HCT116 (cell line): ENCODE results near the gene HASPIN. TPM values are rescaled to one million over a fixed set of nuclear protein-coding genes. Genes with fewer than 3 reads are reported as not detected.

Source experiments
- ATAC-seq: fragments of 200-7000 bp; cut with Tn5 transposase; 2 replicates; pipeline ENCODE4 v1.9.1; 2020; ENCODE audit warnings: mild to moderate bottlenecking, moderate library complexity
- BruUV-seq: library from RNA; stranded (reverse); fragments of 400-500 nt; replicated peaks from 2 replicates; lab custom pipeline; 2021; lab: Mats Ljungman, UMichigan
- CTCF ChIA-PET: fragments of 300-600 bp; sonication (Branson Sonifier 250); formaldehyde crosslinking; loops from one replicate; lab custom pipeline; 2021; ENCODE audit warnings: antibody characterized with exemption; lab: Charles Lee
- POLR2A ChIA-PET: fragments of 300-600, 350-600 bp; sonication (Branson Sonifier 250); formaldehyde crosslinking; loops from one replicate; lab custom pipeline; 2021; ENCODE audit warnings: antibody characterized with exemption; lab: Charles Lee
- RAD21 ChIA-PET, 2 experiments: fragments of 300-600 bp; sonication (Branson Sonifier 250); formaldehyde crosslinking; loops; one replicate each; lab custom pipeline; 2023; ENCODE audit warnings: low total read pairs in 2 of 2; ENCODE audit not compliant: uncharacterized antibody in 2 of 2, unreplicated experiment in 2 of 2, low non-redundant PET in 1 of 2; lab: Charles Lee
- DNase-seq: peaks from one replicate; pipeline ENCODE4 v3.0.0-alpha.2; 2010; ENCODE audit warnings: low read depth, low spot score
- H2AFZ ChIP-seq: fragments of 200-600 bp; shearing (Covaris generic), sonication (generic); 2 replicates; pipeline ENCODE4 v1.6.1; 2017; ENCODE audit warnings: low read depth, mixed run types, mixed read lengths, antibody characterized with exemption, low read length; ENCODE audit not compliant: poor library complexity, severe bottlenecking
- H3K27ac ChIP-seq: 2 replicates; pipeline ENCODE4 v1.5.1; 2012; ENCODE audit warnings: low read depth, low read length
- H3K27me3 ChIP-seq: fragments of 200-600 bp; sonication (generic); 2 replicates; pipeline ENCODE4 v1.6.1; 2016; ENCODE audit warnings: mixed run types, low read length, mixed read lengths; ENCODE audit not compliant: insufficient read depth
- H3K36me3 ChIP-seq, 2 experiments: fragments of 200-500 bp in 1 of 2; fragments of 200-600 bp in 1 of 2; sonication (Bioruptor generic) in 1 of 2; sonication (generic) in 1 of 2; 2 replicates each; pipeline versions ENCODE4 v1.5.1 to v1.6.1; 2014 to 2016; ENCODE audit warnings: low read length in 2 of 2, inconsistent platforms in 1 of 2, mixed read lengths in 1 of 2, mixed run types in 1 of 2; ENCODE audit not compliant: insufficient read depth in 2 of 2, control insufficient read depth in 1 of 2
- H3K4me1 ChIP-seq, 2 experiments: fragments of 200-600 bp in 1 of 2; sonication (generic) in 1 of 2; 2 replicates each; pipeline versions ENCODE4 v1.5.1 to v1.6.1; 2012 to 2017; ENCODE audit warnings: low read length in 2 of 2, inconsistent platforms in 1 of 2, mild to moderate bottlenecking in 1 of 2, mixed read lengths in 1 of 2, mixed run types in 1 of 2, moderate library complexity in 1 of 2; ENCODE audit not compliant: insufficient read depth in 2 of 2, control insufficient read depth in 1 of 2
- H3K4me2 ChIP-seq: fragments of 200-600 bp; sonication (generic); 2 replicates; pipeline ENCODE4 v1.6.1; 2017; ENCODE audit warnings: mixed run types, low read length, mixed read lengths
- H3K4me3 ChIP-seq, 2 experiments: fragments of 200-600 bp in 1 of 2; sonication (generic) in 1 of 2; replicated peaks in 1 of 2; 2 replicates each; pipeline ENCODE4 v1.5.1; 2011 to 2016; ENCODE audit warnings: low read length in 2 of 2, control low read depth in 1 of 2, low read depth in 1 of 2, mild to moderate bottlenecking in 1 of 2, mixed read lengths in 1 of 2, mixed run types in 1 of 2
- H3K79me2 ChIP-seq: fragments of 200-600 bp; sonication (generic); 2 replicates; pipeline ENCODE4 v1.6.1; 2017; ENCODE audit warnings: mild to moderate bottlenecking, mixed run types, low read length, moderate library complexity, mixed read lengths; ENCODE audit not compliant: insufficient read depth
- H3K9ac ChIP-seq: fragments of 200-600 bp; sonication (generic); 2 replicates; pipeline ENCODE4 v1.6.1; 2016; ENCODE audit warnings: low read length, mixed read lengths
- H3K9me2 ChIP-seq: fragments of 200-600 bp; sonication (generic), shearing (Covaris generic); 2 replicates; pipeline ENCODE4 v1.6.1; 2017; ENCODE audit warnings: mixed run types, mild to moderate bottlenecking, moderate library complexity; ENCODE audit not compliant: insufficient read depth
- H3K9me3 ChIP-seq, 2 experiments: fragments of 200-500 bp in 1 of 2; fragments of 200-600 bp in 1 of 2; sonication (Bioruptor generic) in 1 of 2; sonication (generic) in 1 of 2; 2 replicates each; pipeline ENCODE4 v1.6.1; 2014 to 2017; ENCODE audit warnings: low read length in 2 of 2, mixed read lengths in 2 of 2, inconsistent platforms in 1 of 2, low read depth in 1 of 2, mild to moderate bottlenecking in 1 of 2, mixed run types in 1 of 2, moderate library complexity in 1 of 2; ENCODE audit not compliant: control insufficient read depth in 1 of 2, insufficient read depth in 1 of 2
- H4K20me1 ChIP-seq: fragments of 200-600 bp; sonication (generic), shearing (Covaris generic); 2 replicates; pipeline ENCODE4 v1.6.1; 2017; ENCODE audit warnings: mixed run types, mild to moderate bottlenecking, moderate library complexity; ENCODE audit not compliant: insufficient read depth
- CBX3 ChIP-seq: IDR thresholded peaks from 2 replicates; pipeline ENCODE4 v1.6.1; 2012; ENCODE audit warnings: low read depth
- CEBPB ChIP-seq: IDR thresholded peaks from 2 replicates; pipeline ENCODE4 v1.6.1; 2012; ENCODE audit warnings: low read depth
- EGR1 ChIP-seq: IDR thresholded peaks from 2 replicates; pipeline ENCODE4 v1.6.1; 2012; ENCODE audit warnings: low read depth
- FOSL1 ChIP-seq: IDR thresholded peaks from 2 replicates; pipeline ENCODE4 v1.6.1; 2012; ENCODE audit warnings: low read depth
- JUND ChIP-seq: IDR thresholded peaks from 2 replicates; pipeline ENCODE4 v1.6.1; 2012
- POLR2AphosphoS5 ChIP-seq: IDR thresholded peaks from 2 replicates; pipeline ENCODE4 v1.6.1; 2011; ENCODE audit warnings: mild to moderate bottlenecking, low read depth, low read length, moderate library complexity
- SP1 ChIP-seq: IDR thresholded peaks from 2 replicates; pipeline ENCODE4 v1.6.1; 2012; ENCODE audit warnings: low read depth
- TCF7L2 ChIP-seq: IDR thresholded peaks from 2 replicates; pipeline ENCODE4 v1.7.0; 2011; ENCODE audit warnings: borderline replicate concordance, inconsistent platforms; ENCODE audit not compliant: insufficient read depth, insufficient read length; ENCODE audit errors: extremely low read depth
- ZFX ChIP-seq: fragments of 450-650 bp; IDR thresholded peaks from 2 replicates; pipeline ENCODE4 v1.6.1; 2017
- intact Hi-C: fragments of 100-400 bp; cut with micrococcal nuclease; formaldehyde crosslinking; loops from 2 replicates; pipeline ENCODE4 v1.10.0; 2022
- total RNA-seq: library from RNA; stranded (reverse); gene quantifications from one replicate; pipeline ENCODE4 v1.2.1, GENCODE V29; 2021; ENCODE audit not compliant: unreplicated experiment
- TF ChIP-seq, protein P1 (sequence below): IDR thresholded peaks from 2 replicates; pipeline ENCODE4 v1.6.1; 2011; ENCODE audit warnings: mild to moderate bottlenecking, low read length, moderate library complexity; ENCODE audit not compliant: insufficient replicate concordance; ENCODE audit errors: extremely low read depth

HASPIN gene
- total RNA-seq, 1 experiment from 2014 or later: 19.6 TPM

DNA sequence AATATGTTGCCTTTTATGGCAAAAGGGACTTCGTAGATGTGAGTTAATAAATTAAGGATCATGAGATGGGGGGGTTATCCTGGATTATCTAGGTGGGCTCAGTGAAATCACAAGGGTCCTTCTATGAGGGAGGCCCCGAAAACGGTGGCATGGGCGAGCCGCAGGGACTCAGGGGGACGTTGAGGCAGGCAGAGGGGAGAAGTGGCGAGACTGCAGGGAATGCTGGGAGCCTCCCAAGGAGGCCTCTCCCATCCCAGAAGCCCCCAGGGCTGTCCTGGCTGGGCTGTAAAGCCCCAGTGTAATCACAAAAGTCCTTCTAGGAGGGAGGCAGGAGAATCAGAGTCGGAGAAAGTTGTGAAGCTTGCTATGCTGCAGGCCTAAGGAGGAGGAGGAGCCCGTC lies 42.3 kb downstream of the HASPIN start:
- DNase-seq (no peak), ATAC-seq (no peak)
- Histone ChIP-seq H3K27me3 (no peaks in the 10 kb centered on the region), H3K9me2 (no peaks in the 10 kb centered on the region), H3K36me3 (no peaks in the 10 kb centered on the region), H2AFZ (peak overlapping the region; percentile 68), H3K27ac (no peak overlapping the region), H3K9ac (peak overlapping the region; percentile 8; the same call in 1 of the 2 replicates), H3K79me2 (no peaks in the 10 kb centered on the region), H4K20me1 (no peaks in the 10 kb centered on the region), H3K9me3 (no peaks in the 10 kb centered on the region), H3K4me2 (peak overlapping the region; percentile 66), H3K4me1 (peaks cover 0 to 17% of the 10 kb centered on the region in 2 experiments; a peak in 2 of 4 replicates), H3K4me3 (0 out of 4 replicates have a peak overlapping the region, but pooled peaks of 1 of the 2 experiments have one; percentile 25)
- BruUV-seq: no TSS peak
- ChIA-PET CTCF (interaction anchor here (1.2 kb wide), 1 partner anchor 28 kb away, joined by 3 read pairs; no protein-coding TSS in a partner anchor), RAD21 (no interaction called here), POLR2A (no interaction called here)
- TF ChIP-seq, protein P1, sequence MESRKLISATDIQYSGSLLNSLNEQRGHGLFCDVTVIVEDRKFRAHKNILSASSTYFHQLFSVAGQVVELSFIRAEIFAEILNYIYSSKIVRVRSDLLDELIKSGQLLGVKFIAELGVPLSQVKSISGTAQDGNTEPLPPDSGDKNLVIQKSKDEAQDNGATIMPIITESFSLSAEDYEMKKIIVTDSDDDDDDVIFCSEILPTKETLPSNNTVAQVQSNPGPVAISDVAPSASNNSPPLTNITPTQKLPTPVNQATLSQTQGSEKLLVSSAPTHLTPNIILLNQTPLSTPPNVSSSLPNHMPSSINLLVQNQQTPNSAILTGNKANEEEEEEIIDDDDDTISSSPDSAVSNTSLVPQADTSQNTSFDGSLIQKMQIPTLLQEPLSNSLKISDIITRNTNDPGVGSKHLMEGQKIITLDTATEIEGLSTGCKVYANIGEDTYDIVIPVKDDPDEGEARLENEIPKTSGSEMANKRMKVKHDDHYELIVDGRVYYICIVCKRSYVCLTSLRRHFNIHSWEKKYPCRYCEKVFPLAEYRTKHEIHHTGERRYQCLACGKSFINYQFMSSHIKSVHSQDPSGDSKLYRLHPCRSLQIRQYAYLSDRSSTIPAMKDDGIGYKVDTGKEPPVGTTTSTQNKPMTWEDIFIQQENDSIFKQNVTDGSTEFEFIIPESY: no peak
- TF ChIP-seq CBX3: no peak
- TF ChIP-seq POLR2AphosphoS5: no peak
- no peak for TF ChIP-seq CEBPB
- TF ChIP-seq EGR1: no peak
- TF ChIP-seq TCF7L2: no peak
- no peak for TF ChIP-seq FOSL1
- TF ChIP-seq SP1: no peak
- TF ChIP-seq ZFX: no peak
- TF ChIP-seq JUND: no peak
- intact Hi-C loops: no loop called here
